ENCODE data around the gene NDFIP2. TPM values are rescaled to one million over a fixed set of nuclear protein-coding genes. Genes with fewer than 3 reads are reported as not detected.
"Not testable (repeated sequence)": the region's sequence is repeated elsewhere in the genome, so short reads cannot be mapped to it uniquely, and the experiment has no call there.

Gene NDFIP2
- polyA plus RNA-seq, 1 donor from 2014 or later, result not detected

DNA sequence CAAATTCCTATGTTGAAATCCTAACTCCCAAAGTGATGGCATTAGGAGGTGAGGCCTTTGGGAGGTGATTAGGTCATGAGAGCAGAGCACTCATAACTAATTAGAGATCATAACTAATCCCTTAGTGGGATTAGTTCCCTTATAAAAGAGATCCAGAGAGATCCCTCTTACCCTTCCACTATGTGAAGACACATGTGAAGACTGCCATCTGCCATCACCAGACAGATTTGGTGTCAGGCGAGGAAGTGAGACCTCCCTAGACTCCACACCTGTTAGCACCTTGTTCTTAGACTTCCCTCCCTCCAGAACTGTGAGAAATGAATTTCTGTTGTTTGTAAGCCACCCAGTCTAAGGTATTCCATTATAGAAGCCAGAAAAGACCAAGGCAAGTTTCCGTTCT, 112.2 kb downstream of the NDFIP2 start:
- peaks cover 2 to 7% (median 3%) of the 10 kb centered on the region in 3 donors for H3K9me3 Mint-ChIP-seq
- no peak overlapping the region for H3K27ac Mint-ChIP-seq
- H3K27me3 Mint-ChIP-seq, result peaks cover 2% of the 10 kb centered on the region
- no peak overlapping the region for H3K4me3 Mint-ChIP-seq
- H3K4me1 Mint-ChIP-seq, result no peaks in the 10 kb centered on the region
- no peaks in the 10 kb centered on the region for H3K36me3 Mint-ChIP-seq

DNA sequence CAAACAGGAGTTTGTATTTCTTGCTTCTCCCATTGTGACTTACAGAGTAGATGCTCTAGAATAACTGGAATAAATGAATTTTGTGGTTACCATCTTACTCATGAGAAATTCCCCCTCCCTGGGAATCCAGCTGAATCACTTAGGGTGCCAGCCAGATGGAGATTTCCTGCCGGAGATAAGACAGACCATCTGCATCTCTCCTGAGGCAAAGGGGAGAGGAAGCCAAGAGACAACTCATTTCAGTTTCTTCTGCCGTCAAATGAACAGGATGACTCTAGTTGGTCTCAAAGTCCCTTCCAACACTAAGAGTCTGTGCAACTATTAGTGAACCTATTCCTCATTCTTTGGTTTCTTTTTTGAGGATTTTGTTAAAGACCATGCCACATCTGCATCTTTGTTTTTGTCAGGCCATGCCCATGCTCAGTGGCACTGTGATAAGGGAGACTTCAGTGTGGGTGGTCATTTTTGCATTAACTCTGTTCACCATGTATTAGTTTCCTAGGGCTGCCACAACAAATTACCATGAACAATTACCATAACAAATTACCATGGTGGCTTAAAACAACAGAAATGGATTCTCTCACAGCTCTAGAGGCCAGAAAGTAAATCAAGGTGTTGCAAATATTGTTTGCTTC, 112.8 kb downstream of the NDFIP2 start:
- H3K4me3 Mint-ChIP-seq, result no peak overlapping the region
- H3K9me3 Mint-ChIP-seq, result peaks cover 0 to 5% (median under 1%) of the 10 kb centered on the region in 3 donors
- no peaks in the 10 kb centered on the region for H3K4me1 Mint-ChIP-seq
- H3K27ac Mint-ChIP-seq, result no peak overlapping the region
- H3K36me3 Mint-ChIP-seq, result no peaks in the 10 kb centered on the region
- peaks cover 2% of the 10 kb centered on the region for H3K27me3 Mint-ChIP-seq

DNA sequence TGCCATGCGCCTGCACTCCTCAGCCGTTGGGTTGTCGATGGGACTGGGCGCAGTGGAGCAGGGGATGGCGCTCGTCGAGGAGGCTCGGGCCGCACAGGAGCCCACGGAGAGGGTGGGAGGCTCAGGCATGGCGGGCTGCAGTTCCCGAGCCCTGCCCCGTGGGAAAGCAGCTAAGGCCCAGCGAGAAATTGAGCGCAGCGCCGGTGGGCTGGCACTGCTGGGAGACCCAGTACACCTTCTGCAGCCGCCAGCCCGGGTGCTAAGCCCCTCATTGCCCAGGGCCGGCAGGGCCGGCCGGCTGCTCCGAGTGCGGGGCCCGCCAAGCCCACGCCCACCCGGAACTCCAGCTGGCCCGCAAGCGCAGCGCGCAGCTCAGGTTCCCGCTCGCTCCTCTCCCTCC, 119.2 kb downstream of the NDFIP2 start:
- not testable (repeated sequence) for H3K4me3 Mint-ChIP-seq, H3K4me1 Mint-ChIP-seq, H3K27ac Mint-ChIP-seq, H3K36me3 Mint-ChIP-seq, H3K9me3 Mint-ChIP-seq, H3K27me3 Mint-ChIP-seq

DNA sequence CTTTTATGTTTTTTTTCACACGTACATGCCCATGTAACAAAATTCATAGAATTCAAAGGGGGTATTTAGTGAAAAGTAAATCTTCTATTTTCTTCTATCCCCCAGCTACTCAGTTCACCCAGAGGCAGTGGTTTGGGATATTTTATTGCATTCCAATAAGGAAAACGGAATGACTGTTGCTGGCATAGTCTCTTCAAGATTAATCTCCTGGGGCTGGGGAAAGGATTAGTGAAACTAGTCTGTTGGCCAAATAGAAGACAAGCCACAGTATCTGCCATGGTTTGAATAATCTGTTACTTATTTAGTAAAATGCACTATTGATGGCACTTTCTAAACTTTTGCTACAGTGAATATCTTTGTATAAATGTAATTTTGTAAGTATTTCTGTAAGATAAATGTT, 122.0 kb downstream of the NDFIP2 start:
- Mint-ChIP-seq H3K4me3 (no peak overlapping the region), H3K9me3 (peaks cover 1 to 5% (median 3%) of the 10 kb centered on the region in 3 donors), H3K27me3 (no peaks in the 10 kb centered on the region), H3K36me3 (no peaks in the 10 kb centered on the region), H3K27ac (no peak overlapping the region), H3K4me1 (no peaks in the 10 kb centered on the region)

DNA sequence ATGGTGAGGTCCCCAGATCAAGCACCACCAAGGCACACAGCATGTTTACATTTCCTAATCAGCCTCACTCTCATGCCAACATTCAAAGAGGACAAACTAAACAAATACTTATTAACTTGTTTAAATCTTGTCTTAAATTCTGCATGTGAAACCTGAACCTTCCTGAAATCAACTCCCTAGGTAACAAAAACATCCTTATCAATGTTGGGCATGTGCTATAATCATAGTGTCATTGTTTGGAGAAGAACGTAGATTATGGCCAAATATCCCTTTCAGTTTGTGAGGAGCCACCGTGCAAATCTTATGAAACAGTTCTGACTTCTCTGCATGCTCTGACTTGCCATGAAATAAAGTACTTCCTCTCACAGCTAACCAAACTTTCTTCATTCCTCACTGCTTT, 123.8 kb downstream of the NDFIP2 start:
- no peaks in the 10 kb centered on the region for H3K4me1 Mint-ChIP-seq
- no peak overlapping the region for H3K4me3 Mint-ChIP-seq
- no peak overlapping the region for H3K27ac Mint-ChIP-seq
- H3K9me3 Mint-ChIP-seq, result peaks cover 3 to 5% (median 4%) of the 10 kb centered on the region in 3 donors
- no peaks in the 10 kb centered on the region for H3K27me3 Mint-ChIP-seq
- no peaks in the 10 kb centered on the region for H3K36me3 Mint-ChIP-seq

Other genes with a start within 250 kb of the NDFIP2 start
- 18.4 TPM for gene RBM26, start 74.9 kb upstream of the NDFIP2 start, polyA plus RNA-seq